ENCODE data around the gene NUP214.

GRCh38 chr9:131253891-131254491 lies 128.6 kb downstream of the NUP214 start:
- TF ChIP-seq CTCF (IDR thresholded peaks at IDR 0.05; ENCODE audit: low read depth, low read length) (no peak), EZH2phosphoT487 (IDR thresholded peaks at IDR 0.05; ENCODE audit: low read depth) (no peak)
